T47D (cell line): Measurements from ENCODE around the gene RIMBP3C.
"Not testable (repeated sequence)": the region's sequence is repeated elsewhere in the genome, so short reads cannot be mapped to it uniquely, and the experiment has no call there.

Experiments used
- DNase-seq, 2 experiments: peaks; one replicate each; pipeline versions ENCODE4 v3.0.0 to v3.0.0-alpha.2; 2011 to 2012; ENCODE audit warnings: low read depth in 1 of 2, low spot score in 1 of 2
- JUND ChIP-seq: IDR thresholded peaks from 2 replicates; pipeline ENCODE4 v1.6.1; 2012; ENCODE audit warnings: low read depth
- in situ Hi-C: cut with HindIII; loops from 2 replicates; pipeline ENCODE4 v1.10.0; 2016; ENCODE audit warnings: low sequenced_read_pairs, low pct_unique_long_range_greater_than_20kb

RIMBP3C gene

DNA sequence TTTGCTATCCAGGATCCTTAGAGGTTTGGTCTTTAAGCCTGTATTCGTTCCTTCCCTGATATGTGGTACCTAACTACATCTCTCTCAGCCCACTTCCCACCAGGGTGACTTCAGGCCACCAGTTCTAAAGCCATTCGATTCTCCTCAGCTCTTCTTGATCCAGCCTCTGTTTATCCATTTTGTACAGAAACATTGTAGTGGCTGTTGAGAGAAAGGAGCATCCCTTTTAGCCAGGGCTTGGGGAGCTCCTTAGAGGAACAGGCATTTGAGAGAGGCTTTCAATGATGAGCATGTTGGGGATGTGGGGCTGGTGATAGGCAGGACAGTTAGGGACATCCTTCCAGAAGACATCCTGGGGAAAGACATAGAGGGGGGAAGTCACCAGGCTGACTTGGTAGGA, 34.1 kb upstream of the RIMBP3C start:
- TF ChIP-seq JUND = no peak
- in situ Hi-C loops = no loop called here
- no peak for DNase-seq

DNA sequence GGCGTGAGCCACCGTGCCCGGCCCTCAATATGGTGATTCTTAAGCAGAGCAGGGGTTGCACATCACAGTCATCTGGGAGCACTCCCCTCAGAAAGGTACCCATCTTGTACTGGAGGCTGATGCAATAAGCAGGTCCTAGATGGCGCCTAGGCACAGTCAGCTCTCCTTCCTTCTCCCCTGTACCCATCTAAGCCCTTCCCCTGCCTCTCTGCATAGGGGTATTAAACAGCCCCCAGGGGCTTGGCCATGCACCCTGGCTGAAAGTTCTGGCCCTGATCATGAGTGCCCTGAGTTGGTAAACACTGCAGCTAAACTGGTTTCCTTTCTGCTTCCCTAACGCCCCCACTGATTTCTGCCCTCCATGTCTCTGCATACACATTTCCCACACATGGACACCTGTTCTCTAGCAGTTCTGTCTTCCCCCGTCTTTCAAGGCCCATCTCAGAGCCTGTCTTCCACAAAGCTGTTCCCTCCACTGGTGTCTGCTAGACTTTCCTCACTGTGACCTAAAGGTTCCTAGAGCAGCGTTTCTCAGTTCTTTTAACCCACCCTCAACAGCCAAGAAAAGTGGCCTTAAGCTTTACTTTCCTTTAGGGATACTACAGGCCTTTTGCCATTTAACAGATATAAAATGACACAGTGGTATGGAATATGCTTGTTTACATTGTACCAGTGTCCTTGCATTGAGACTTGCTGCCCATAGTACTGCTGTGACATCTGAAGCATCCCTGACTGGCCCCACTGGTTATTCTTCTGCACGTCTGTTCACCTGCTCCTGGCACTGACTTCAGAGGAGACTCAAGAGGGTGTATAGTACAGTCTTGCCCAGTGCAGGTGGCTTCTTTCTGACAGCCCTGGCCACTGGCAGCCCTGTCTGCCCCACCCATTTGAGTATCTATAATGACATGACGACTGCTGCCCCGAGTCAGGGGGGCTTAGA, 31.8 kb upstream of the RIMBP3C start:
- in situ Hi-C loops = no loop called here
- TF ChIP-seq JUND = no peak

DNA sequence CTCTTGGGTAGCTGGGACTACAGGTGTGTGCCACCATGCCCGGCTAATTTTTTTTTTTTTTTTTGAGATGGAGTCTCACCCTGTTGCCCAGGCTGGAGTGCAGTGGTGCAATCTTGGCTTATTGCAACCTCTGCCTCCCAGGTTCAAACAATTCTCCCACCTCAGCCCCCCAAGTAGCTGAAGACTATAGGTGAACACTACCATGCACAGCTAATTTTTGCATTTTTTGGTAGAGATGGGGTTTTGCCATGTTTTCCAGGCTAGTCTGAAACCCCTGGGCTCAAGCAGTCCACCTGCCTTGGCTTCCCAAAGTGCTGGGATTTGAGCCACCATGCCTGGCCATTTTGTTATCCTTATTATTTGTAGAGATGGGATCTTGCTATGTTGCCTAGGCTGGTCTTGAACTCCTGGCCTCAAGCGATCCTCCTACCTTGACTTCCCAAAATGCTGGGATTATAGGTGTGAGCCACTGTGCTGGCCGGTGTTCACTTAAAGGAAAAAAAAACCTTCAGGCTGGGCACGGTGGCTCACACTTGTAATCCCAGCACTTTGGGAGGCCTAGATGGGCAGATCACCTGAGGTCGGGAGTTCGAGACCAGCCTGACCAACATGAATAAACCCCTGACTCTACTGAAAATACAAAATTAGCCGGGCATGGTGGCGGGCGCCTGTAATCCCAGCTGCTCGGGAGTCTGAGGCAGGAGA, 29.9 kb upstream of the RIMBP3C start:
- in situ Hi-C loops = not testable (repeated sequence)

More for the DNA sequence above, 31.8 kb upstream of the RIMBP3C start:
- peak; percentile 48 to 82 for DNase-seq

DNA sequence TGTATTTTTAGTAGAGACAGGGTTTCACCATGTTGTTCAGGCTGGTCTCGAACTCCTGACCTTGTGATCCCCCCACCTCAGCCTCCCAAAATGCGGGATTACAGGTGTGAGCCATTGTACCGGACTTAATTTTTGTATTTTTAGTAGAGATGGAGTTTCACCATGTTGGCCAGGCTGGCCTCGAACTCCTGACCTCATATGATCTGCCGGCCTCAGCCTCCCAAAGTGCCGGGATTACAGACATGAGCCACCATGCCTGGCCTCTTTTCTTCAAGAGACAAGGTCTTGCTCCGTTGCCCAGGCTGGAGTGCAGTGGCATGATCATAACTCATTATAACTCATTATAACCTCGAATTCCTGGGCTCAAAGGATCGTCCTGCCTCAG, 29.4 kb upstream of the RIMBP3C start:
- in situ Hi-C loops, DNase-seq: not testable (repeated sequence)

More for the DNA sequence above, 29.9 kb upstream of the RIMBP3C start:
- not testable (repeated sequence) for DNase-seq

DNA sequence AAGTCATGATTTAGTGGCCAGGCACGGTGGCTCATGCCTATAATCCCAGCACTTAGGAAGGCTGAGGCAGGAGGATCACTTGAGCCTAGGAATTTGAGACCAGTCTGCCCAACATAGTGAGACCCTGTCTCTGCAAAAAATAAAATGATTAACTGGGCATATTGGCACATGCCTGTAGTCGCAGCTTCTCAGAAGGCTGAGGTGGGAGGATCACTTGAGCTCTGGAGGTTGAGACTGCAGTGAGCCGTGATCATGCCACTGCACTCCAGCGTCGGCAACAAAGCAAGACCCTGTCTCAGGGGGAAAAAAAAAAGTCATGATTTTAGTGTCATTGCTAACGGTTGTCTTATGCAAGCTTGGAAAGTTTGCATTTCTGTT, 28.2 kb upstream of the RIMBP3C start:
- no peak for TF ChIP-seq JUND
- in situ Hi-C loops = no loop called here
- no peak for DNase-seq

DNA sequence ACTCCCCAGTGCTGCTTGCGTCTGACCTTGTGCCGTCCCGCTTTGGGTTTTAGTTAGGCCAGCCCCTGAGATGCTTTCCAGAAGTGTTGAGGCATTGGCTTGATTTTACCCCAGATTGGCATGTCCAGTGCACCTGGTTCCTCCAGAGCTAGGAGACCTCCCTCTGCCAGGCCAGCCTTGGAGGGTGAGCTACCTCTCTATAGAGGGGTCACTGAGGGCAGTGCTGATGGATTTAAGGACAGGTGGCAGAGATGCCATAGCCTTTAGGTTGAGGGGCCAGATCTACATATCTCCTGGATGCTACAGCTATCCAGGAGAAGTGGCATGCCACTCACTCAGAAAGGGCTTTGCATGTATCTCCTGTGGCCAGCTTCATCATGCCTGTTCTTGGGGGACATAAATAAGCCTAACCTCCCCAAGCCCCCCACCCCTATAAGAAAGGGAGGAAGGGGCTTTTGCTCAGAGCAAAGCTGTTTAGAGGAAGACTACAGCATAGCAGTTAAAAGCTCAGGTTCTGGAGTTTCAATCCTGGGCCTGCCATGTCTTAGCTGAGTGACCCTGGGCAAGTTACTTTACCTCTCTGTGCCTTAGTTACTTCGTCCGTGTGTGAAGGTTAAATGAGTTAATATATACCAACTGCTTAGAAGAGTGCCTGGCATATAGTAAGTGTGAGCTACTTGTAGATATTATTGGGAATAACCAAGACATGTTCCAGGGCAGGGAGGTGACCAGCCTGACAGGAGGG, 22.7 kb upstream of the RIMBP3C start:
- DNase-seq = no peak
- no peak for TF ChIP-seq JUND
- in situ Hi-C loops = no loop called here

DNA sequence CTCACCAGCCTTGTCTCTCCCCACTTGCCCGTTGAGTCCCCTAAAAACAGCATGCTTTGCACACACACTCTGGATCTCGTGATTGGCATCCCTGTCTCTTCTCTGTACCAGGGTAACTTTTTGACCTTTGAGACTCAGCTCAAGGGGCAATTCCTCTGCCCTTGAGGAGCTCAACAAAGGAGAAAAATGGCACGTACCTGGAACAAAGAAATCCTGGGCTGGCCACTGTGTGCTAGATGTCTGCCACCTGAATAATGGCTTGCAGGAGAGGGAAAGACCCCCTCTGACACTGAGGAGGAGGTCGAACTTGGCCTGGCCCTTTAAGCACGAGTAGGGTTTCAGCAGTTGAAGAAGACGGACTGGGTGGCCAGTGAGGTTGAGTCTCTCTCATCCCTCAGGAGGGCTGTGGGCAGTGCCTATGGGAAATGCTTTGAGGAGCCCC, 22.1 kb upstream of the RIMBP3C start:
- DNase-seq = no peak
- TF ChIP-seq JUND = no peak
- in situ Hi-C loops = no loop called here

DNA sequence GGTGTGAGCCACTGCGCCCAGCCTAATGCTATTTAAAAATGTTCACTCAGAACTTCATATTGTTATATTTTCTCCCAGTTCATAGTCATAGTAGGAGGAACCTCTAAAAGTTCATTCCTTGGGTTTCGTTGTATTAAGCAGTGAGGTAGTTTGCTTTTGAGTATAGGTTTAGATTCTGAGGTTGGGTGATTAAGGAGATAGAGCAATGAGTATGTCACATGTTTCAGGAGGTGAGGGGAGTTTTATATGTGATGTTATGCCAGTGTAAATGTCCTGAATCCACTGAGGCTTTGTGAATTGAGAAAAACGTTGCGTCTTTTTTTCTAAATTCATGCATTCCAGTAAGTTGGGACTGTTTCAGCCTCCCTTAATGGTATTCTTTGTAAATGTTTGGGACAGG, 20.4 kb upstream of the RIMBP3C start:
- DNase-seq = no peak
- no peak for TF ChIP-seq JUND
- in situ Hi-C loops = no loop called here

DNA sequence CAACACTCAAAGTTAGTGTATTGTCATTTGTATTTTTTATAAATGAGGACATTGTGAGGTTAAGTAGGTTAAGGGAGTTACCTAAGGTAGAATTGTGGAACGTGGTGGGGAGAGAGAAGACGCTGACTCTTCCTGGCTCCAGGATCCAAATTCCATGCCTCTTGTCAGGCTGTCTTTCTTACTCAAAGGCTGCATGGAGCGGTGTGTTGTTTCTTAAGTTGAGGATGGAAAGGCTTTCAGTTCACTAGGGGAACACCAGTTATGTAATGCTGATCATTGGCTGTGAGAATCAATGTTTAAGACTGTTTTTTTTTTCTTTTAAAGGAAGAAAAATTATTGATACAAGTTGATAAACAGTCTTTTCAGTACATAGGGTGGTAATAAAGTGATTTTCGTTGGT, 19.1 kb upstream of the RIMBP3C start:
- in situ Hi-C loops = no loop called here
- DNase-seq = no peak
- TF ChIP-seq JUND = no peak

DNA sequence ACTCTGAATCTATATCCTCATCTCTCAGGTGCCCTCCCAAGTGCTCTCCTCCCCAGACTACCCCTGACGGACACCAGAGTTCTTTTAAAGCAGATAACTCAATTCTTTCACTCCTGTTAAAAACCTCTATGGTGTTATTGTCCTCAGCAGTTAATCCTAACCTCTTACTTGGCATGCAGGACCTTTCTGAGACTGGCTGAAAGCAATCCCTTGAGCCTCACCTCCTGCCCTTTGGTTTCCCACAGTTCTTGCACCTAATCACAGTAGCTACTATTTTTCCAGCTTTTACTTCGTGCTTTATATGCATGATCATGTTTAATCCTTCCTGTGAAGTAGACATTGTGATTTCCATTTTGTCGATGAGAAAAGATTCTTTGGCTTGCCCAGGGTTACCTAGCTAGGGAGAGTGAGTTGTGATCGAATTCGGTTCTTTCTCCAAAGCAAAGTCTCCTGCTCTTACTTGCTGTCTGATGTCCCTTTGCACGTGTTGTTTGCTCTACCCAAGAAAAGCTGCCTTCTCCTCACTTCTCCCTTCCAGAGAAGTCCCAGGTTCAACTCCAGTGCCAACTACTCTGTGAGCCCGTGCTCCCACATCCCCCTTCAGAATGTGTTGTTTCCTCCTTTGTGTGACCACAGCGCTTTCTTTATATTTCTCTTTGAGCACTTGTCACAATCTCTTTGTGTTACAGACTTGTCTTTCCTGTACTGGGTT, 18.4 kb upstream of the RIMBP3C start:
- TF ChIP-seq JUND = no peak
- in situ Hi-C loops = no loop called here
- DNase-seq = no peak

DNA sequence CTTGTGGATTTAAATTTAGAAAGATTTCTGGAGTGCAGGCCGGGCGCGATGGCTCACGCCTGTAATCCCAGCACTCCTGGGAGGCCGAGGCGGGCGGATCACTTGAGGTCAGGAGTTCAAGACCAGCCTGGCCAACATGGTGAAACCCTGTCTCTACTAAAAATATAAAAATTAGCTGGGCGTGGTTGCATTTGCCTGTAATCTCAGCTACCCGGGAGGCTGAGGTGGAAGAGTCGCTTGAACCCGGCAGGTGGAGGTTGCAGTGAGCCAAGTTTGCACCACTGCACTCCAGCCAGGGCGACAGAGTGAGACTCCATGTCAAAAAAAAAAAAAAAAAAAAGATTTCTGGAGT, 17.8 kb upstream of the RIMBP3C start:
- DNase-seq, in situ Hi-C loops: not testable (repeated sequence)

DNA sequence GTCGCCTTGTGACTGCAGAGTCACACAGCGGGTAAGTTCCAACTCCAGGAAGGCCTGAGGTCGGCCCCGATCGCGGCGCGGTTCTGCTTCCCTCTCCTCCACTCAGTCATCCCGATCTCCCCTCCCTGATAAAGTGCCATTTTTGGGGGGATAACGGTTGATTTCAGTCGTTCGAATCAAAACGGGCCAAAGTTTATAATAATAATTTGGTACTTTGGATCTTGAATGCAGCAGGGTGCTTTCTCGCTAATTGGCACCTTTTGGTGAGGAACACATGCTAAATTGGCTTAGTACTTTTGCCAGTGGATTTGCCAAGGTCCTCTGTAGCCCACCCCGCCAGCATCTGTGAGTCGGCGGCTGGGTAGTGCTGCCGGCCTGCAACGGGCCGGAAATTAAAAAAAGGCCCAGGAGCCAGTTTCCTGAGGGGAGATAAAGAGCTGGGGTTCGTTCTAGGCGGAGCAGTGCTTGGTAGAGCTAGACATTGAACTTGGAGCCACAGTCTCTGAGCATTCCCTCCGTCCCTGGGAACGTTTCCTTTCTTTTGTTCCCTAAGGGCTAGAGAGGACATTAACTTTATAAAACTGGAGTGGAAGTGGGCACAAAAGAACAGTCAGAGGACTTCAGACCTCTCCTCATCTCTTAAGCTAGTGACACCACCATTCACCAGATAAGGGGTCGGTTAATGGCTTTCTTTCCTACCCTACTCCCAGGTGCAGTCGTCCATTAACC, 17.2 kb upstream of the RIMBP3C start:
- TF ChIP-seq JUND = no peak
- no peak for DNase-seq
- in situ Hi-C loops = no loop called here
